Thoracic aorta (tissue), 2 donors: ENCODE data around the gene ECE1. TPM values are rescaled to one million over a fixed set of nuclear protein-coding genes. Genes with fewer than 3 reads are reported as not detected.

Source experiments
- ATAC-seq: fragments of 150-250 bp; one replicate; pipeline ENCODE4 v1.8.0; 2017; ENCODE audit warnings: low read depth; ENCODE audit not compliant: insufficient number of reproducible peaks, low FRiP score
- DNase-seq: peaks from one replicate; pipeline ENCODE4 v3.0.0-alpha.2; 2020; ENCODE audit warnings: low spot score
- H3K27ac ChIP-seq, 2 donors: fragments of 200-600 bp; sonication (generic); 1 replicate in 1 of 2; 2 replicates in 1 of 2; pipeline ENCODE4 v1.5.1; 2016; ENCODE audit warnings: mild to moderate bottlenecking in 2 of 2, moderate library complexity in 2 of 2
- H3K27me3 ChIP-seq: fragments of 200-600 bp; sonication (generic); replicated peaks from 2 replicates; pipeline ENCODE4 v1.6.0; 2016; ENCODE audit warnings: mild to moderate bottlenecking; ENCODE audit not compliant: insufficient read depth
- H3K36me3 ChIP-seq: fragments of 200-600 bp; sonication (generic); one replicate; pipeline ENCODE4 v1.5.1; 2016
- H3K4me1 ChIP-seq, 2 donors: fragments of 200-600 bp; sonication (generic); 1 replicate in 1 of 2; 2 replicates in 1 of 2; pipeline versions ENCODE4 v1.5.1 to v1.6.0; 2016; ENCODE audit warnings: low read depth in 2 of 2, mild to moderate bottlenecking in 1 of 2; ENCODE audit not compliant: control insufficient read depth in 1 of 2
- H3K4me3 ChIP-seq: fragments of 200-600 bp; sonication (generic); 2 replicates; pipeline ENCODE4 v1.5.1; 2016; ENCODE audit warnings: mild to moderate bottlenecking
- H3K9me3 ChIP-seq: fragments of 200-600 bp; sonication (generic); 2 replicates; pipeline ENCODE4 v1.5.1; 2016
- CTCF ChIP-seq: fragments of 200-600 bp; sonication (generic); IDR thresholded peaks from one replicate; pipeline ENCODE4 v1.5.1; 2019; ENCODE audit warnings: antibody characterized with exemption
- total RNA-seq, 2 donors: library from RNA; depleted of rRNA; stranded (reverse); fragments of >200 nt; gene quantifications; one replicate each; pipeline versions ENCODE4 v1.1.0 to v1.2.3, GENCODE V29; 2016

The ECE1 gene
- total RNA-seq, 2 donors from 2014 or later = 103 to 124 TPM

DNA sequence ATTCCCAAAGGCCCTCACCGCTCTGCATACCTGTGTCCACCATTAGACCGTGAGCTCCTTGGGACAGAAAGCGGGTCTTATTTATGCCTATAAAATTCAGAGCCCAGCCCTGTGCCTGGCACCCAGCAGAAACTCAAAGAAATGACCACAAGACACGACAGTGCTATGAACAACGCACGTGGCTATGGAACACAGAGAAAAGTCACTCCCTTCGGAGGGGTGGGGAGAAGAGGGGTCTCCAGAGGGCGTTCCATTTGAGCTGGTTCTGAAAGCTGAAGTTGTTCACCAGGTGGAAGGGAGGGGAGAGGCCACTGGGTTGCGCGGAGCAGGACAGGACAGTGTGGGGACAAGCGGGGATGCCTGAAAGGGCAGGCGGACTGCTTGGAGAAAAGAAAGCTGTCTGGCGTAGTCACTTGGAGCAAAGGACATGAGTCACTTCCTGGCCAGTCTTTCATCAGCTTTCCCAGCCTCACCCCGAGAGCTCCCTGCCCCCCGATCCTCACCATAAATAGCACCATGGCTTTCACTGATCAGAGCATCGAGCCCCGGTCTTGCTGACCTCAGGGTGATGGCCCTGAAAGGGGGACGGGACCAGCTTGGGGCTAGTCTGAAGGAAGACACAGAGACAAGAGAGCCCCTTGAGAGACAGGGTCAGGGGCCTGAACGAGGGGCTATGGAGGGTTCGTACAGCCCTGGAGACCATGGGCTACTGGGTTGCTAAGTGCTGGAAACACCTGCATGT lies 28.5 kb downstream of the ECE1 start:
- H3K4me1 ChIP-seq = peaks cover 32 to 70% of the 10 kb centered on the region in 2 donors
- peak; percentile 83 for ATAC-seq
- no peak for TF ChIP-seq CTCF
- no peaks in the 10 kb centered on the region for H3K9me3 ChIP-seq
- peak overlapping the region; percentile 24 for H3K4me3 ChIP-seq
- H3K27ac ChIP-seq = peak overlapping the region; percentile 88 to 99
- DNase-seq = peak; percentile 73
- H3K27me3 ChIP-seq = no peaks in the 10 kb centered on the region
- peaks cover 21% of the 10 kb centered on the region for H3K36me3 ChIP-seq

GRCh38 chr1:21260405-21261125 lies 29.7 kb downstream of the ECE1 start:
- H3K27ac ChIP-seq = peak overlapping the region; percentile 88 to 99
- no peak for TF ChIP-seq CTCF
- peaks cover 32 to 65% of the 10 kb centered on the region in 2 donors for H3K4me1 ChIP-seq

DNA sequence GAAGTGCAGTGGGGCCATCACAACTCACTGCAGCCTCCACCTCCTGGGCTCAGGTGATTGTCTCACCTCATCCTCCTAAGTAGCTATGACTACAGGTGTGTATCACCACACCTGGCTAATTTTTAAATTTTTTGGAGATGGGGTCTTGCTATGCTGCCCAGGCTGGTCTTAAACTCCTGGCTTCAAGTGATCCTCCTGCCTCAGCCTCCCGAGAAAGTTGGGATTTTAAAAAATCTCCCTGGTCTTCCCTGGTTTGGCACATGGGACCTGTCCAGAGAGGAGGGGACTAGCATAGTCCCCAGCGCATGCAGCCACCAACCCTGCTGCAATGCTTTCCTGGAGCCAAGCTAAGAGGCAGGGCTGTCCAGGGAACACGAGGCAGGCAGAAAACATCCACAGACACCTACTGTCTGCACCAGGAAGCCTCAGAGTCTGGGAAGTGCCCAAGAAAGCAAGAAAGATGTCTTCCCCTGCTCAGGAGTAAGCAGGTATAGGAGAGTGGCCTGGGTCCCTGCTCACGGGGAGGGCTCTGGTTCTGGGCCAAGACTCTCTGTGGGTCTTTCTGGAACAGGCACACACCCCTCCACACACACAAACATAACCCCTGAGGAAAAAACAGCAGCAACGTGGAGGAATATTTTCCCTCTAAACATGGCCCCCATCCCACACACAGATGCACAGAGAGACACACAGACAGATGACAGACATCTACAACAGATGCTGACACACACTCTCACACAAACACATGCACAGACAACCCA lies 30.8 kb downstream of the ECE1 start:
- DNase-seq (no peak), ATAC-seq (no peak)
- Histone ChIP-seq H3K27ac (peak overlapping the region; percentile 88 to 99), H3K4me1 (peaks cover 37 to 67% of the 10 kb centered on the region in 2 donors), H3K4me3 (no peak overlapping the region), H3K36me3 (peaks cover 30% of the 10 kb centered on the region), H3K27me3 (no peaks in the 10 kb centered on the region), H3K9me3 (no peaks in the 10 kb centered on the region)
- no peak for TF ChIP-seq CTCF

More at GRCh38 chr1:21260405-21261125, 29.7 kb downstream of the ECE1 start:
- Histone ChIP-seq H3K36me3 (peaks cover 30% of the 10 kb centered on the region), H3K4me3 (no peak overlapping the region), H3K9me3 (no peaks in the 10 kb centered on the region), H3K27me3 (no peaks in the 10 kb centered on the region)
- ATAC-seq (no peak), DNase-seq (no peak)

GRCh38 chr1:21258331-21259134 lies 31.7 kb downstream of the ECE1 start:
- Histone ChIP-seq H3K27me3 (no peaks in the 10 kb centered on the region), H3K36me3 (peaks cover 30% of the 10 kb centered on the region), H3K27ac (peak overlapping the region; percentile 21 to 24), H3K9me3 (no peaks in the 10 kb centered on the region), H3K4me3 (no peak overlapping the region), H3K4me1 (peaks cover 38 to 67% of the 10 kb centered on the region in 2 donors)
- DNase-seq = no peak
- ATAC-seq = no peak
- TF ChIP-seq CTCF = no peak
